Dermis microvascular lymphatic vessel endothelial cell (primary cell): ENCODE measurements around the gene GLIS1. TPM values are rescaled to one million over a fixed set of nuclear protein-coding genes. Genes with fewer than 3 reads are reported as not detected.

Experiments
- DNase-seq, 2 donors: peaks; one replicate each; pipeline versions ENCODE4 v3.0.0 to v3.0.0-alpha.2; 2010; ENCODE audit warnings: low read depth in 2 of 2
- total RNA-seq: library from RNA; depleted of rRNA; stranded (reverse); fragments of >200 nt; gene quantifications from 2 replicates; pipeline ENCODE4 v1.2.1, GENCODE V29; 2014

Gene GLIS1
- total RNA-seq, 1 donor from 2014 or later = not detected

DNA sequence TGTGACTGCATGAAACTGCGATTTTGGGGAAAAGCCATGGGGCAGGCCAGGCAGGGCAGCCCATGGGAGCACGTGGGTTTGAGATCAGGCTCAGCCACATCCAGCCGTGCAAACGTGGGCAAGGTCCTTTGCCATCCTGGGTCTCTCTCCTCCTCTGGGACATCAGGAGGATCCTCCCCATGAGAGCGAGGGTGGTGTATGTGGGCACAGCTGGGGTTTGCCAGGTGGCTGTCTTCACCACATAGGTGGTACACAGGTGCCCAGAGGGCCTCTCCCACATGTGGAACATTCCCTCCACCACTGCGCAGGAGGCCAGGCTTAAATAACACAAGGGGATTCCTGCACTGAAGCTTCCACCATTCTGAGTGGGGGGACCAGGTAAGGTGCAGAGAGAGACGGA is 143.1 kb downstream of the GLIS1 start:
- DNase-seq = no peak

DNA sequence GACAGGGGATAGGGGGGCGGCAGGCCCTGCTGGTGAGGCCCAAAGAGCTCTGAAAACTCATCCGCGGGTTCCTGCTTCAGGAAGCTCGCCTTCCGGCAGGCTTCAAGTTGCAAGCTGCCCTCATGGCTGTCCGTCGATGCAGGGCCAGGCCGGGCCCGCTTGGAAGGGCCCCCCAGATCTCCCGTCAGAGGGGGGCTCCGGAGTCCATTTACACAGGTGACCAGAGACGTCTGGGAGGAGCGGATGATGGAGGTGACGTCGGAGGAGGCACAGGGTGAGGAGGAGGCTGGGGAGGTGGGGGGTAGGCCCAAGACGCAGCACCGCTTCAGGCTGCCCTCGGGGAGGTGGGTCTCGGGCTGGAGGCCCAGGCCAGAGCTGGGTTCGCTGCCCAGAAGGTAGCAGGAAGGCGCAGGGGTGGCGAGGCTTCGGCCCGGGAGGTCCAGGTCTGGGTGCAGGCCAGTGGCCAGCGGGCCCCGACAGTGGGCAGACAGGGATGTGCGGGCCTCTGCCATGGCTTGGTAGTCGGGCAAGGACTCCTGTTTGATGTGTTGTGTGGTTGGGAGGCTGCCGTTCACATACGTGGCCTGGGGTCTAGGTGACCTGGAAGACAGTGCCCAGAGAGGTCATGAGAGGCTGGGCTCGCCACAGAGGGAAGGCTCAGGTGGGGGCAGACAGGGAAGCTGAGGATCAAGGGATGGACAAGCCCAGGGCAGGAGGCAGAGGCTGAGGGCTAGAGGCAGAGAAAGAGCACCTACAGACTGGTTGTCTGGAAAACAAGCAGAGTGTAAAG is 144.4 kb downstream of the GLIS1 start:
- DNase-seq = no peak

DNA sequence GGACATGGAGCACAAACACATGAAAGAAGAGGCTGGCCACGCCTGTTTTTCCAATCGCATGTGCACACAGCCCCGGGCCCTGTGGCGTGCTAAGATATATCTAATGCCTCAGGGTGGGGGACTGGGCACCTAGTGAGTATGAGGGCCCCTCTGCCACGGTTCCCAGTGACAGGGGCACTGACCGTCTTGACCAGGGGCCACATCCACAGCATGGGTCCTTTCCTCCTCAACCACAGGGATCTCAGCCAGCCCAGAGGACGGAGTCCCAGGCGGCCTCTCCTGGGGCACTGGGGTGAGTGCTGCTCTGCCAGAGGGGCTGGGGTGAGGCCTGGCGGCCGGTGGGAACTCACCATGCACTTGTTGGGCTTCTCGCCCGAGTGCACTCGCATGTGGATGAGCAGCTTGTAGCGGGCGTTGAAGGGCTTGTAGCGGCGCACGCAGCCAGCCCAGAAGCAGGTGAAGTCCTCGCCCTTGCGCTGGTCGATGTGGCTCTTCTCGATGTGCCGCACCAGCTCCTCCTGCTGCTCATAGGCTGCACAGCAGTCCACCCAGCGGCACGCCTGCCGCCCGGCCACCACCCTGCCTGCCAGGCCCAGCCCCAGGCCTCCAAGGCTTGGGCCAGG is 145.1 kb downstream of the GLIS1 start:
- DNase-seq = peak in 1 of 2 donors; percentile 21

DNA sequence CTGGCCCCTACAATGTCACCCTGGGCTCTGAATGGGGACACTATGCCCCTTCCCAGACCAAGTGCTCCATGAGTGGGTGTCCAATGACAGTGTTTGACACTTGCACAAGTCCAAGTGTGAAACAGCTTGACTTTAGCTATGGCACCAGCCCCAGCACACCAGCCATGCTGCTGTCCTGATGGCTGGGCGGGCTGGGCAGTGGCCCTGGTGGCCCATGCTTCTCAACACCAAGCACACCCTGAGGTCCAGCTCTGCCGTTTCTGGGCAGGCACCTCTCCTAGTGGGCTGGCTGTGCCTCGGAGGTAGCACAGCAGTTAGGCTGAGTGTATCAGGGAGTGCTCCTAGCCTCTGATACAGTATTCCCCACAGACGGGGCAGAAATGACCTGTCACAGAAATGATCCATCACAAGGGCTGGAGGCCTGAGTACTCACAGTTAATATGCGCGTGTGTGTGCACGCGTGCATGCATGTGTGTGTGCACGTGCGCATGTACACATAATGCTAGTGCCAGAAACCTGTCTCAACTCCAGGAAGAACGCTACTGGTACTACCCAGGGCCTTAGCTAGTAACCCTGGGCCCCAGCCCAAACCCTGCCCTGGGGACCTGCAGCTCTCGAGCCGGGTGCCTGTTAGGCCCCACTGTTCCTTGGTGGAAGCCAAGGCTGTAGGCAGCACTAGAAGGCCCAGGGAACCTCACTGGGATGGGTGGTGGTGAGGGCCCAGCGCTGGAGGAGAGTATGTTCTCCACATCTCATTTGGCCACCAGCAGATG is 145.8 kb downstream of the GLIS1 start:
- no peak for DNase-seq

DNA sequence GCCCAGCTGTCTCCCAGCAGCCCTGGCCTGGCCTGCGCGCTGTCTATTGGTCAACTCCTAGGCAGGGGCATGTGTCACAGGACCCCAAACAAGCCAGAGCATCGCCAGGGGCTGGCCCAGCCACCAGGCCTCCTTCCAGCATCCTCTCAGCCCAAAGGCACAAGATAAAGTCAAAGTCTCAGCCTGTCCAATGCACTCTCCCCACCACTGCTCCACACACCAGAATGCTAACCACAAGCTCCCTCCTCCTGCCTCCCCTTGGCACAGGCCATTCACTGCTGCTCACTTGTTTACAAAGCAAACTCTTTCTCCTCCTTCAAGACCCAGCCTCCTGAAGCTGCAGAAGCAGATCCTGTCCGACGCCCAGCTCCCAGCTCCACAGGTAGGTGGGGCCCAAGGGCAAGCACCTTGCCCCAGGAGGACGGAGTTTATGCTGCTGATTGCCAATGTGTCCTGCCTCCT is 146.4 kb downstream of the GLIS1 start:
- no peak for DNase-seq

DNA sequence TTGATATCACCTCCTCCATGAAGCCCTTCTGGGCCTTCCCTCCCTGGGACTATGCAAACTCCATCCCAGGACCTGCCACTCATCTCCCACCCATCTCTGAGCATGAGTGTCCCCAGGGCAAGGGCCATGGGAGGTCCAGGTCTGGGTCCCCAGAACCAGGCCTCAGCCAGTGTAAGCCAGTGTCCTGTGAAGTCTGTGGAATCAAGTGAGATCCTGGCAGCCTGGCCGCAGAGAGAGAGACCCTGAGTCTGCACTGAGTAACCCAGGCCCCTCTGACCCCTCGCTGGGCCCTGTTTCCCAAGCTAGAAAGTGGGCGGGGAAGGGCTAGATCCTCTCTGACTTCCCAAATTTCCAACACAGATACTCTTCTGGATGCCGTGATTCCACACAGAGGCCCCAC is 147.0 kb downstream of the GLIS1 start:
- DNase-seq = no peak

DNA sequence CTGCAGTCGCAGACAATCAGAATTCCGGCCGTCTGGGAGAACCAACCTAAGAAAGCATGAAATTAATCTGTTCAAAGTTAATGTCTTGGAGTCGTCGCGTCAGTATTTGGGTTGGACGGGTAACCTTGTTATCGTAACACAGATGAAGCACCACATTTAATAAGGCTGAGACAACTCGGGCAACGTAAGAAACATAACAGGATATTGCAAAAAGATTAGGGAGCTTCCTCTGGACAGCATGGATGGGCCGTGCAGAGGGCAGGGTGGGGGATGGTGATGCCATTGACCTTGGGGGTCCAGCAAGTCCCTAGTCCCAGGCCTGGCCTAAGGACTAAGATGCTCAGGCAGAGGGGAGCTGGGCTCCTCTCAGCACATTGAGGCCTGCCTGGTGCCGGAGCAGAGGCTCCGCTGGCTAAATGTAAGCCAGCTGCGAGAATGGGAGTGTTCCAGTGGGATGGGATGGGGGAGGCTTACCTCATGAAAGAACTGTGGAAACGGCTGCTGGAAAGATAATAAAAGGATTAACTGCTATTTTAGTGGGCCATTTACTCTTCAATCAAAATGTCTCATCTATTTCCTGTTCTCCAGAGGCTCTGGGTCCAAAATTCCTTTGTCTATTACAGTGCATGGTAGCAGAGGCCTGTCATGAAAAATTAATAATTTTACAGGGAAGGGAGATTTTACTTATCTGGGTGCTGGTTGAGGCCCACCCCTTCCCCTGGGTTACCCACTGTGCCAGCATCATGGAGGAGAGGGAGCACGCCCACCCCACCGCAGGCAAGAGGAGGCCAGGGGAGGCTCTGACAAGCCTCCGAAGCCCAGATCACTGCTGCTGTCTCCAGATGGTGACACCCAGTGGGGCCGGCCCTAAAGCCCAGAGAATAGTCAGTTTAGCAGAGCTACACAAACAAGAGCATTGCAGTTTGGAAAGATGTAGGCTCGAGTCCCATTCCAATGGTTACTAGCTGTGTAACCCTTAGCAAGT is 148.1 kb downstream of the GLIS1 start:
- no peak for DNase-seq

DNA sequence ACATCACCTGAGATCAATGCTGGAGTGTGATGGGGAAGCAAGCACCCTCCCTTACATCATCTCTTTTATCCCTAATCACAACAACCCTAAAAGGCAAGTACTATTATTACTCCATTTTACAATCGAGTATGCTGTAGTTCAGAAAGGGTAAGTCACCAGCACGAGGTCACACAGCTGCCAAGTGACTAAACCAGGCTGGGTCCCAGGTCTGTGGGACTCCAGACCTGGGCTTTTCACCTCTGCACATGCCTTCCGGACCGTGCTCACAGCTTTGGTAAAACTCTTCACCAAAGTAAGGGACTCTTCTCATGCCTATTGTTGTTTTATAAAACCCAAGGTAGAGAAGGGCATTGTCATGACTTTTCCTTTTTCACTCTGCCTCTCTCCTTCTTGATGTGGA is 148.9 kb downstream of the GLIS1 start:
- no peak for DNase-seq

DNA sequence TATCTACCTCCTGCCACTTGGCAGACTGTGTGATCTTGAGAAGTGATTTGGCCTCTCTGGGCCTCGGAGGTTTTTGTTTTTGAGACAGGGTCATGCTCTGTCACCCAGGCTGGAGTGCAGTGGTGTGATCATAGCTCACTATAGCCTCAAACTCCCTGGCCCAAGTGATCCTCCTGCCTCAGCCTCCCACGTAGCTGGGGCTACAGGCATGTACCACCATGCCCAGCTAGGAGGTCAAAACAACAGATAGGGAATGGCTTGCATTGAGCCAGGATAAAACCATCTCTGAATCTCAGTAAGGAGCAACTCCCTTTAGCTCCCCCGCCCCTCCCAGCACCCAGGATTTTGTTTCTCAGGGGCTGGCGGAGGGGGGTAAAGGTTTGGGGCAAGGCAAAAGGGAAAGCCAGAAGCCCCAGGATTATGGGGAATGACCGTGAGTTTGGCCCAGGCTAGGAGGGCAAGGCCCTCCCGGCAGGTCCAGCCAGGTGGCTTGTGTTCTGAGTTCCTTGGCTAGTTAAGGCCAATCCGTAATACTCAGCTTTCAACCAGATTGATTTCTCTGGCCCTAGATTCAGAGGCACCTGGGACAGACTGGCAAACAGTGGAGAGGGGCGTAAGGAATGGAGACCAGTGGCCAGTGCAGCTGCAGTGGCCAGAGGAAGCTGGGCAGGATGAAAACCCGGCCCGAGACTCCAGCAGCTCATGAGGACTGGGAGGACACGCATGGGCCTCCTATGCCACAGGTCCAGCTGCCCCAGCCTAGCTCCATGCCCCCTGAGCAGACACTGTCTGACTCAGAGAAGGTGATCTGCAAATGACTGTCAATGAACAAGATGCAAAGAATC is 149.7 kb downstream of the GLIS1 start:
- DNase-seq = no peak

DNA sequence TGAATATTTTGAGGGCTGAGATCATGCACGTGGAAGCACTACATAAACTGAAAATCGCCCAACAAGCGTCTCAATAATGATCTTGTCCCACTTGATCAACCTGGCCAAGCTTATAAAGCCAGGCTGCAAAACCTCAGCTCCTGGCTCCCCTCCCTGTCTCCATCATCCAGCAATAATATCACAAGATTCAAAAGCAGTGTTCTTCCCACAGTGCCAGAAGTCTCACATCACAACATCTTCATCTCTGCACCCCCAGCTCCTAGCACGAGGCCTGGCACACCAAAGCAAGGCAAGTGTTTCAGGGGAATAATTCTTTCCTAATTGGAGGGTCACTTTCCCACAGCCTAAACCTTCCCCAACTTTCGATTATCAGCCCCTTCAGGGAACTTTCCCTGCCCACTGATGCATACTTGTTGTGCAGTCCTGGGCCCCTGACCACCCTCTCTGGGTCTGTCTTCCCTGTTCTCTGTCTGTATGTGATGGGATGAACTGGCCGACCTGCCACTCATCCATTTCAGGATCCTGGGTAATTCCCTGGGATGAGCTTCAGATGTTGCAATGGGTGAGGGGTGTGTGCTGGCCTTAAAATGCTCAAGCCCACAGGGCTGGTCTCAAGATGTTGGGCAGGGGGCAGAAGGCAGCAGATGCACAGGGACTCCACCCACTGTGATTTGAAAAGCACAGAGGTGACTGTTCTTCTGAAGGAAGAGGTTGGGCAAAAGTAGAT is 150.7 kb downstream of the GLIS1 start:
- DNase-seq = no peak

DNA sequence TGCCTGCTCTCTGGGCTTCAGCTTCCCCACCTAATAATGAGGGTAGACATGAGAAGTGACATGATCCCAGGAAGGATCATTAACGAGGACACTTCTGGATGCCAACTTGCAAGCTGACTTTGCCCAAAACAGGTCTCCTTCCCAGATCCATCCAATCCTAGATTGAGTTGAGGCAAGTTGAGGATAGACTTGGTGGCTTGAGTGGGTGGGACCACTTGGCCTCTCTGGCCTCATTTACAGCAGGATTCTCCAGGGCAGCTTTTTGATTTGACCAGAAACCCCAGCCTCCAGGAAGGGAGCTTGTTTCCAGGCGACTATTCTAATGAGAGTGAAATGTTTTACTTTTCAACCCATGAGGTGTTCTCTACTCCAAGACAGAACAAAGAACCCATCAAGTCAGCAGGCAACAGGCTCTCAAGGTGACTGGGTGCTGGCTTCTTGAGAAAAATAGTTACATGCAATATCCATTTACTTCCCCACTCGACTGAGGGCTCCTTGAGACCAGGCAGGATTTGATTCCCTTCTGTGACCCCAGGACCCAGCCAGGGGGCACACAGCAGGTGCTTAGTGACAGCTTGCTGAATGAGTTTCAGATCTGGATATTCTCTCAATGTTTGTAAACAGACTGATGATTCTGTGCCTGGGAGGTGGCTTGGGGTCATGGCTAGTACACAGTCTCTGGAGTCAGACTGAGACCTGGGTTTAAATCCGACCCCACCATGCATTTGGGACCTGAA is 151.5 kb downstream of the GLIS1 start:
- no peak for DNase-seq

DNA sequence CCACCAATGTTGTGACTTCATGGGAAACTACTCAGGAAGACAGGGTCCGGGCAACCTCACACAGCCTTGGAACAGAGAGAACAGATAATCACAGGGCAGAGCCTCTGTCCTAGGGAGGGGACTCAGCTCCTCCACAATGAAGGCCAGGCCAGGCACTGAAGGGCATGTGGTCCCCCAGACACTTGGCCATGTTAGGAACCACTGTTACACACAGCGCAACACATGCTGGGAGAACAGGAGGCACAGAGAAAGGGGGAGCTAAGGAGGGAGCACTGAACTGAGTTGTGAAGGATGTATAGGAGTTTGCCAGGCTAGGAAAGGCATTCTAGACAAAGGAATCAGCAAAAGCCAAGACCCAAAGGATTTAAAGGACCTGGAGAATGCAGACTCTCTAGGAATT is 152.2 kb downstream of the GLIS1 start:
- no peak for DNase-seq

DNA sequence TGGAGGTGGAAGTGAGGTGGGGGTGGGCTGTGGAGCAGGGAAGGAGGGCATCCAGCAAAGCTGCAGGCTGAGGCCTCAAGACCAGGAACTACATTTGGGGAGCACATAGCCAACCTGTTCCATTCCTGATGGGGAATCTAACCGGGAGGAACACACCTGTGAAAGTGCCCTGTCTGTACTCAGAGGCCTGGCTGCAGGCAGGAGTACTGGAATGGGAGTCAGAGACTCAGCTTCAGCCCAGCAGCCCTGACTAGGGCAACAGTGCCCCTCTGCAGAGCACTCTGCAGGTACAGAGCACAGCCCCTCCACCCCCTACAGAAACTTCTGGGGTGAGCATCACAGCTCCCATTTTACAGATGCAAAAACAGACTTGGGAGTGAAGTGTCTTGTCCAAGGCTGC is 153.4 kb downstream of the GLIS1 start:
- no peak for DNase-seq

DNA sequence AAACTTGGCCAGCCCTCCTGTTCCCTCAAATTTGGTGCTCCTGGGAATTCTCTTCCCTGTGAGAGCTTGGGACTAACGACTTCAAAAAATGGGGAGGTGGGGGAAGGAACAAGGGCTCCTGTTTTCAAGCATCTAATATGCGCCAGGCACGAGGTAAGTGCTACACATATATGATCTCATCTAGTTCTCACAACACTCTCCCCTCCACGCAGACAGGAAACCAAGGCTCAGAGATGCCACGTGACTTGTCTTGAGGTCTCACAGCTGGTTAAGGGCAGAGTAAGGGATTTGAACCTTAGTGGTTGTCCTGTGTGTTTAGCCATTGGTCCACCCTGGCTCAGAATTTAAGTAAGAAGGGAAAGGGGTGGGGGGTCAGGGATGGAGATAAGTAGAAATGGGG is 153.8 kb downstream of the GLIS1 start:
- DNase-seq = peak in 1 of 2 donors; percentile 7

DNA sequence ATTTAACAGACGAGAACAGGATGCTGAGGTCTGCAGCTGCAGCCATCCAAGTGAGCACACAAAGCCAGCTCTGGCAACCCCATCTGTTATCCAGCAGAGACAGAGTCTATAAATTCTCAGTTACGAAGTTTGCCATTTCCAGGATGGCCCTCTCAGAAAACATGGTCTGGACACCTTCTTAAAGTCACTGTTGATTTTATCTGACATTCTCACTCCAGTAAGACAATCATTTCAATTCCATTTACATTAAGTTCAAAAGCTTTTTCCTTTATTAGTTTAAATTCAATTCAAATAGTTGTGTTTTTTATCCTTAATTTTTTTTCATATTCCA is 154.2 kb downstream of the GLIS1 start:
- DNase-seq = no peak

DNA sequence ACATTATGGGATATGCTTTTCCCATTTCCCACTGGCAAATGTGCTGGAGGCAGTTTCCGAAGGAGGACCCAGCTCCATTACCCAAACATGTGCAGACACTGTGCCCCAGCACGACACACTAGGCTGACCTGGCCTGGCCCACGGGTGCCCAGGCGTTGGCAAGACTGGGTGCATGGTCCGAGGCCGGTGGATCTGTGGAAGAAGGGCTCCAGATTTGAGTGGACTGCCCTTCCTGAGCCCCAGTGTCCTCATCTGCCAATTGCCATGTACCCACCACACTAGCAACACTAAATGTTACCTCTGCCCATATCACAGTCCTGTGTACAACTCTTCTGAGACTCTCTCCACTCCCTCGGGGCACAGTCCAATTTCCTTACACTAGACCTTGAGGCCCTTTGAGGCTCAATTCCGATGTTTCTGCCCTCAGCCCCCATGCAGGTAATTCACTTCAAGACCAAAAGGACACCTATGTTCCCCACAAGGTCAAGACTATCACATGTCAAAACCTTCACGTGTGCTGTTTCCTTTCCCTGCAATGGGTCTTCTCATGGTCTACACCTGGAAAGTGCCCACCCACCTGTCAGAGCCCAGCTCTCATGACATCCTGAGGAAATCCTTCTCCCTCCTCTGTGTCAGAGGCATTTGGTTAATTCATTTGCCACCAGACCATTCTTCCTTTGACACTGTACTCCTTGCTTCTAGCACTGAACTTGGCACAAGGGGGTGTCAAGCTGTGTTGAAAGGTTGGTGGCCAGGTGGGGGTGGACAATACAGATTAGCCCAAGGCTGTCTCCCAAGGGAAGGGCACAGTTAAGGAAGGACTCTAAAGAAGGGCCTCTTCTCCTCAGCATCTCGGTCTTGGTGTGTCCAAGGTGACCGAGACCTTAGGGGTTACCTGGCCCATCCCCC is 154.8 kb downstream of the GLIS1 start:
- no peak for DNase-seq

DNA sequence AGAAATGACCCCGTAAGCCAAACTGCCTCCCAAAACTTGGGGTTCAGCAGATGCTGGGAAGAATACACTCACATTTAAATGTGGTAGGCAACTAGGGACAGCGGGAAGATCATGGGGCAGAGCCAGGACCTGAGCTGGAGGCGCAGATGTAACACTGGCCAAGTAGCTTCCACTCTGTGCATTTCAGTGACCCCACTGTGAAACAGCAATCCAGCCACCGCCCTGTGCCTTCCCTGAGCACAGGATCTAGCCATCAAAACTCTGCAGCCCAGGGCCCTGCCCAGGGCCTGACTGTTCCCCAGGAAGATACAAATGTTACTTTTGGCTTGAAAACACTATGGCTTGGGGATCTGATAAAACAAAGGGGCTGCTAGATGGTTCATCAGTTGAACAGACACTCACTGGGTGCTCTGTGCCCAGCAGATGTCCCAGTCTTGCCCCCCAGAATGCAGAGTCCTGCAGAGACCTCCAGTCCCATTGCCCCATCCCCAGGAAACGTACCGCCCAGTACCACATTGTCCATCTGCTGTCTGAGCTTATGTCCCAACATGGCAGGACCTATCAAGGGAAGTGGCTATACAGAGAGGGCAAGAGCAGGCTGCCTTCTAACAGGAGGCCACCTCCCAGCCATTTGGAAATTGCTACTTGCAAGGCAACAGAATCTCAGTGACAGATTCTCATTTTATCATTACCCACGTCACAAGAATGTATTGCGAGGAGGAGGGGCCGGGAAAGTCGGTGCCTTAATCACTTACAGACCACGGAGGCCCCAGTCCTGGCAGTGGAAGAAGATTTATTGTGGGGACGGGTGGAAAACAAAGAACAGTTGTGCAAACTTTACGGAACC is 155.7 kb downstream of the GLIS1 start:
- no peak for DNase-seq
